DMS79 treated with DMSO at 0.1 percent for 48 hours (cell line): ENCODE data around the gene FAM72D.
"Not testable (repeated sequence)": the region's sequence is repeated elsewhere in the genome, so short reads cannot be mapped to it uniquely, and the experiment has no call there.

Experiments
- DNase-seq: peaks from one replicate; lab custom pipeline; 2025; lab: John Stamatoyannopoulos, UW

The FAM72D gene

GRCh38 chr1:145147172-145147571, 51.4 kb downstream of the FAM72D start:
- DNase-seq, result not testable (repeated sequence)

DNA sequence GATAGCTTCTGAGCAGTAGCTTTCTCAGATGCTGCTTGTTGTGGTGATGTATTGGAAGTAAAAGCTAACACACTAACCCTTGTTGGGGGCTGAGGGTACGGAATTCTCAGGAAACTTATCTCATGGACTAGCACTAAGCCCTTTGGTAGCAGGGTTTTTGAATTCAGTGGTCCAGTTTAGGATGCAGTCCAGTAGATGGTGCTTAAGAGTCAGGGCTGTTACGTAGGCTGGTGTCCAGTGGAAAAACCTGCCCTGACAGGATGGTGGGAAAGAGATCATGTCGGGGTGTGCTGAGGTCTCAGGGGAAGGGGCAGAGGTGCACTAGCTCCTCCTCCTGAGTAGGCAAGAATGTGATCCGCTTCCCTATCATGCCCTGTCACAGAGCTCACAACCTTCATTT, 59.6 kb downstream of the FAM72D start:
- DNase-seq, result not testable (repeated sequence)

- not testable (repeated sequence) for DNase-seq
Measured at GRCh38 chr1:145155873-145156272, 60.1 kb downstream of the FAM72D start.

DNA sequence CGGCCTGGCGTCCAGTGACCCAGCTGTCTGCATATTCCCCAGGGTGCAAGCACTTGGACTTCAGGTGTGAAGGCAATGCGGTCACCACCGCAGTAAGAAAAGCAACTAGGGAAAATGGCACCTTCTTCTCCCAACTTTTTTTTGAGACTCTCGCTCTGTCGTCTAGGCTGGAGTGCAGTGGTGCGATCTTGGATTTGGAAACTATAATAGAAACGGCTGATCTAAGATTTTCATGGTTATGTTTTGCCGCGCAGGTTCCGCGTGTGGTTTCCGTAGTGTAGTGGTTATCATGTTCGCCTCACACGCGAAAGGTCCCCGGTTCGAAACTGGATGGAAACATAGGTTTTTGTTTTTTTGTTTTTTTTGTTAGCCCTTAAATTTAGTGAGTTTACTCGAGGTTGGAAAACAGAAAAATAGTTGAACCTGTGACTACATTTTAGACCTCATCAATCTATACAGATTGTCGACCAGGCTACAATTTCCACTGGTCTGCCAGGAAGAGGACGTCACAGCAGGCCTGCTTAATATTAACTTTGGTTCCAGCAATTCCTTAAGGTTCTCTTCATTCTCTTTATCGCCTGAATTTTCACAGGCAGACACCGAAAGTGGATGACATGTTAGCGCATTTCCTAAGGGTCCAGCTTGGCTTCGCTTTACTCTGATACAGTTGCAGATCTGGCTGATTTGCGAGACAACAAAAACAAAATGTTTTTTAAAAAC, 61.3 kb downstream of the FAM72D start:
- not testable (repeated sequence) for DNase-seq

GRCh38 chr1:145157715-145158114, 61.9 kb downstream of the FAM72D start:
- DNase-seq, result not testable (repeated sequence)

GRCh38 chr1:145161046-145161752, 65.4 kb downstream of the FAM72D start:
- DNase-seq, result not testable (repeated sequence)
